Activated CD4-positive, alpha-beta T cell treated with anti-CD3 and anti-CD28 coated beads, Interleukin-2, amount 50 U/mL, for 1 hour (primary cell): Measurements from ENCODE around the gene DDX53.

Source experiments
- DNase-seq: peaks from one replicate; pipeline ENCODE4 v3.0.0-alpha.2; 2020

DDX53 gene

GRCh38 chrX:22999696-23000223, at the start of gene DDX53:
TSS of gene DDX53 (plus strand) at chrX:22999960. CDS start at chrX:23000058, 98 bp downstream.
- no peak for DNase-seq

- DNase-seq = no peak
Observed at GRCh38 chrX:22950269-22951266, 49.2 kb upstream of the DDX53 start.

GRCh38 chrX:22952010-22952409, 47.8 kb upstream of the DDX53 start:
- no peak for DNase-seq

- no peak for DNase-seq
Observed at GRCh38 chrX:22958250-22958649, 41.5 kb upstream of the DDX53 start.

- DNase-seq = no peak
Observed at GRCh38 chrX:22959204-22959920, 40.4 kb upstream of the DDX53 start.

- no peak for DNase-seq
Observed at GRCh38 chrX:22963196-22963595, 36.6 kb upstream of the DDX53 start.

GRCh38 chrX:22968494-22968893, 31.3 kb upstream of the DDX53 start:
- no peak for DNase-seq

- no peak for DNase-seq
Observed at GRCh38 chrX:22969411-22969810, 30.3 kb upstream of the DDX53 start.

GRCh38 chrX:22970861-22971260, 28.9 kb upstream of the DDX53 start:
- no peak for DNase-seq

GRCh38 chrX:22974616-22975015, 25.1 kb upstream of the DDX53 start:
- DNase-seq = no peak

GRCh38 chrX:22975786-22976185, 24.0 kb upstream of the DDX53 start:
- no peak for DNase-seq

GRCh38 chrX:22985958-22986357, 13.8 kb upstream of the DDX53 start:
- no peak for DNase-seq

GRCh38 chrX:22987452-22987851, 12.3 kb upstream of the DDX53 start:
- DNase-seq = no peak

GRCh38 chrX:23003116-23003515, 3.4 kb downstream of the DDX53 start:
- DNase-seq = no peak

- DNase-seq = no peak
Observed at GRCh38 chrX:23008431-23009099, 8.8 kb downstream of the DDX53 start.

- no peak for DNase-seq
Observed at GRCh38 chrX:23012162-23012561, 12.4 kb downstream of the DDX53 start.

- DNase-seq = no peak
Observed at GRCh38 chrX:23012636-23013035, 12.9 kb downstream of the DDX53 start.

- DNase-seq = no peak
Observed at GRCh38 chrX:23013366-23013765, 13.6 kb downstream of the DDX53 start.

GRCh38 chrX:23031600-23031999, 31.8 kb downstream of the DDX53 start:
- no peak for DNase-seq

- DNase-seq = no peak
Observed at GRCh38 chrX:23035493-23035892, 35.7 kb downstream of the DDX53 start.

- DNase-seq = no peak
Observed at GRCh38 chrX:23046443-23046842, 46.7 kb downstream of the DDX53 start.

- no peak for DNase-seq
Observed at GRCh38 chrX:23048806-23049573, 49.2 kb downstream of the DDX53 start.
